Measurements from ENCODE around the gene FHIT.
"Not testable (repeated sequence)": the region's sequence is repeated elsewhere in the genome, so short reads cannot be mapped to it uniquely, and the experiment has no call there.

FHIT gene

GRCh38 chr3:60893946-60894345, 357.3 kb downstream of the FHIT start:
- Histone ChIP-seq H3K27me3 (ENCODE audit: control insufficient read depth, low read length) (no peaks in the 10 kb centered on the region), H3F3A (ENCODE audit: control insufficient read depth, insufficient read depth) (no peaks in the 10 kb centered on the region), H3K4me1 (ENCODE audit: control insufficient read depth, low read length) (no peaks in the 10 kb centered on the region), H3K9me3 (ENCODE audit: control insufficient read depth, insufficient read depth, low read length) (no peaks in the 10 kb centered on the region), H3K4me3 (ENCODE audit: low read length) (no peak overlapping the region), H3K36me3 (ENCODE audit: control insufficient read depth, low read length) (no peaks in the 10 kb centered on the region), H3K4me2 (ENCODE audit: low read length) (no peak overlapping the region), H4K20me1 (ENCODE audit: control insufficient read depth, insufficient read depth, low read depth, low read length) (no peaks in the 10 kb centered on the region), H3K27ac (ENCODE audit: low read depth, low read length) (no peak overlapping the region), H3K79me2 (ENCODE audit: control insufficient read depth, low read length) (no peaks in the 10 kb centered on the region), H3K9me2 (replicated peaks; ENCODE audit: control insufficient read depth, low read length) (no peaks in the 10 kb centered on the region)
- TF ChIP-seq CTCF (IDR thresholded peaks at IDR 0.05; ENCODE audit: low read depth, low read length, poor library complexity, severe bottlenecking) = no peak
- TF ChIP-seq EZH2phosphoT487 (IDR thresholded peaks at IDR 0.05; ENCODE audit: borderline replicate concordance, low read length) = no peak

GRCh38 chr3:60890226-60890625, 361.0 kb downstream of the FHIT start:
- Histone ChIP-seq H3K4me2 (ENCODE audit: low read length) (no peak overlapping the region), H3K36me3 (ENCODE audit: control insufficient read depth, low read length) (no peaks in the 10 kb centered on the region), H3K9me3 (ENCODE audit: control insufficient read depth, insufficient read depth, low read length) (no peaks in the 10 kb centered on the region), H3F3A (ENCODE audit: control insufficient read depth, insufficient read depth) (no peaks in the 10 kb centered on the region), H4K20me1 (ENCODE audit: control insufficient read depth, insufficient read depth, low read depth, low read length) (no peaks in the 10 kb centered on the region), H3K4me1 (ENCODE audit: control insufficient read depth, low read length) (no peaks in the 10 kb centered on the region), H3K27me3 (ENCODE audit: control insufficient read depth, low read length) (no peaks in the 10 kb centered on the region), H3K4me3 (ENCODE audit: low read length) (no peak overlapping the region), H3K9me2 (replicated peaks; ENCODE audit: control insufficient read depth, low read length) (no peaks in the 10 kb centered on the region), H3K27ac (ENCODE audit: low read depth, low read length) (no peak overlapping the region), H3K79me2 (ENCODE audit: control insufficient read depth, low read length) (no peaks in the 10 kb centered on the region)
- TF ChIP-seq CTCF (IDR thresholded peaks at IDR 0.05; ENCODE audit: low read depth, low read length, poor library complexity, severe bottlenecking) (no peak), EZH2phosphoT487 (IDR thresholded peaks at IDR 0.05; ENCODE audit: borderline replicate concordance, low read length) (no peak)

- not testable (repeated sequence) for H3K79me2 ChIP-seq (ENCODE audit: control insufficient read depth, low read length); H3K9me2 ChIP-seq (replicated peaks; ENCODE audit: control insufficient read depth, low read length); H3K36me3 ChIP-seq (ENCODE audit: control insufficient read depth, low read length); H3K27me3 ChIP-seq (ENCODE audit: control insufficient read depth, low read length); H3K4me2 ChIP-seq (ENCODE audit: low read length); H3K4me1 ChIP-seq (ENCODE audit: control insufficient read depth, low read length); H3K4me3 ChIP-seq (ENCODE audit: low read length); H3K9me3 ChIP-seq (ENCODE audit: control insufficient read depth, insufficient read depth, low read length); H4K20me1 ChIP-seq (ENCODE audit: control insufficient read depth, insufficient read depth, low read depth, low read length); H3K27ac ChIP-seq (ENCODE audit: low read depth, low read length); H3F3A ChIP-seq (ENCODE audit: control insufficient read depth, insufficient read depth)
These were observed 362.3 kb downstream of the FHIT start for GRCh38 chr3:60888952-60889351.

GRCh38 chr3:60887574-60887973, 363.7 kb downstream of the FHIT start:
- Histone ChIP-seq H3K36me3 (ENCODE audit: control insufficient read depth, low read length) (no peaks in the 10 kb centered on the region), H3K79me2 (ENCODE audit: control insufficient read depth, low read length) (no peaks in the 10 kb centered on the region), H3K9me2 (replicated peaks; ENCODE audit: control insufficient read depth, low read length) (no peaks in the 10 kb centered on the region), H3K27ac (ENCODE audit: low read depth, low read length) (no peak overlapping the region), H3K4me1 (ENCODE audit: control insufficient read depth, low read length) (no peaks in the 10 kb centered on the region), H3F3A (ENCODE audit: control insufficient read depth, insufficient read depth) (no peaks in the 10 kb centered on the region), H3K4me3 (ENCODE audit: low read length) (no peak overlapping the region), H3K9me3 (ENCODE audit: control insufficient read depth, insufficient read depth, low read length) (no peaks in the 10 kb centered on the region), H4K20me1 (ENCODE audit: control insufficient read depth, insufficient read depth, low read depth, low read length) (no peaks in the 10 kb centered on the region), H3K27me3 (ENCODE audit: control insufficient read depth, low read length) (no peaks in the 10 kb centered on the region), H3K4me2 (ENCODE audit: low read length) (no peak overlapping the region)
- TF ChIP-seq CTCF (IDR thresholded peaks at IDR 0.05; ENCODE audit: low read depth, low read length, poor library complexity, severe bottlenecking) (no peak), EZH2phosphoT487 (IDR thresholded peaks at IDR 0.05; ENCODE audit: borderline replicate concordance, low read length) (no peak)
